GM21529 (cell line): ENCODE data around the gene RUNDC3A.

ENCODE experiments used
- ATAC-seq: cut with Tn5 transposase; IDR thresholded peaks from one replicate; pipeline ENCODE4 v1.9.1; 2021; ENCODE audit not compliant: unreplicated experiment

RUNDC3A gene

DNA sequence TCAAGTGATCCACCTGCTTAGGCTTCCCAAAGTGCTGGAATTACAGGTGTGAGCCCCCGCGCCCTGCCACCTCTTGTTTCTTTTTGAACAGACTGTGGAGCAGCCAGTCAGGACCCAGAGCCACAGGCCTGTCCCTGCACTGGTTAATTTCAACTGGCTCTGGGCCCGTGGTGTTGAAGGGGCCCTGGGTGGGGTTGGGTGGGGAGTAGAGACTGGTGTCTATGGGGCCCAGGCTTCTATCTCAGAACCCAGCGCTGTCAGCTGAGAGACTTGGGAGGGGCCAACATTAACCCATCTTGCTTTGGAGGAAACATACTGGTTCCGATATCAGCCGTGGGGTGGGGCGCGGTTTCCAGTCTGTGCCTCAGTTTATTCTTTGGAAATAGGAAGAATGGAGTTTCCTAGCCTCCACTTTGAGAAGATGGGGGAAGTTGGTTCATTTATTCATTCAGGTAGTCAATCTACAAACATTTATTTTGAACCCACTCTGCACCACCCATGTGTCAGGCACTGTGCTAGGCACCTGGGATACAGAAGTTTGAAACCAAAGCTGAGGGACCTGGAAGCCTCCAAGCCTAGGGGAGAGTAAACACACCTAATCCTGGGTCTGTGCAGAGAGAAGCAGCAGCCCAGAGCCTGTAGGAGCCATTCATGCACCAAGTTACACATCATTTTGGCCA lies 24.9 kb upstream of the RUNDC3A start:
- ATAC-seq: no peak

GRCh38 chr17:44284024-44284400 lies 24.4 kb upstream of the RUNDC3A start:
- no peak for ATAC-seq

GRCh38 chr17:44287651-44288050 lies 20.8 kb upstream of the RUNDC3A start:
- ATAC-seq: no peak

- no peak for ATAC-seq
Measured at GRCh38 chr17:44293509-44294226, 14.7 kb upstream of the RUNDC3A start.

DNA sequence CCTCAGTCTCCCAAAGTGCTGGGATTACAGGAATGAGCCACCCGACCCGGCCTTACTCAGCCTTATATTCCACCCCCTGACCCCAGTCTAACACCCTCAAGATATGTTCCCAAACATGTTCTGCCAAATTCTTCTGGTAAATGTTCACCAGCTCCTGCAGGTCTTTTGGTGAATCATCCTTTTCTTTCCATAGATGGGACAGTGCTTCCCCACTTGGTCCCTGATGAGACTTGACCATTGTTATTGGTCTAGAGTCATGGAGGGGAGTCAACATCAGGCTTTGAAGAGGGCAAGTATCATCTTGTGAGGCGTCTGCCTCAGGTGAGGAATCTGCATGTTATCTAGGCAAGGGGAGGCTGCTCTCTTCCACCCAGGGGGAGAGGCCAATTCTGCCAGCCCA lies 10.4 kb upstream of the RUNDC3A start:
- no peak for ATAC-seq

DNA sequence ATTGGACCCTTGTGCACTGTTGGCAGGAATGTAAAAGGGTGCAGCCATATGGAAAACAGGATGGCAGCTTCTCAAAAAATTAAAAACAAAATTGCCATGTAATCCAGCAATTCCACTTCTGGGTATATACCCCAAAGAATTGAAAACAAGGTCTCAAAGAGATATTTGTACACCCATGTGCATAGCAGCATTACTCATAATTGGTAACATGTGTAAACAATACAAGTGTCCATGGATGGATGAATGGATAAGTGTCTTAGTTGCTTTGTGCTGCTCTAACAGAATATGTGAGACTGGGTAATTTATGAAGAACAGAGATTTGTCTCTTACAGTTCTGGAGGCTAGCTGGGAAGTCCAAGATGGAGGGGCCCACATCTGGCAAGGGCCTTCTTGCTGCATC lies 3.8 kb upstream of the RUNDC3A start:
- ATAC-seq: no peak

DNA sequence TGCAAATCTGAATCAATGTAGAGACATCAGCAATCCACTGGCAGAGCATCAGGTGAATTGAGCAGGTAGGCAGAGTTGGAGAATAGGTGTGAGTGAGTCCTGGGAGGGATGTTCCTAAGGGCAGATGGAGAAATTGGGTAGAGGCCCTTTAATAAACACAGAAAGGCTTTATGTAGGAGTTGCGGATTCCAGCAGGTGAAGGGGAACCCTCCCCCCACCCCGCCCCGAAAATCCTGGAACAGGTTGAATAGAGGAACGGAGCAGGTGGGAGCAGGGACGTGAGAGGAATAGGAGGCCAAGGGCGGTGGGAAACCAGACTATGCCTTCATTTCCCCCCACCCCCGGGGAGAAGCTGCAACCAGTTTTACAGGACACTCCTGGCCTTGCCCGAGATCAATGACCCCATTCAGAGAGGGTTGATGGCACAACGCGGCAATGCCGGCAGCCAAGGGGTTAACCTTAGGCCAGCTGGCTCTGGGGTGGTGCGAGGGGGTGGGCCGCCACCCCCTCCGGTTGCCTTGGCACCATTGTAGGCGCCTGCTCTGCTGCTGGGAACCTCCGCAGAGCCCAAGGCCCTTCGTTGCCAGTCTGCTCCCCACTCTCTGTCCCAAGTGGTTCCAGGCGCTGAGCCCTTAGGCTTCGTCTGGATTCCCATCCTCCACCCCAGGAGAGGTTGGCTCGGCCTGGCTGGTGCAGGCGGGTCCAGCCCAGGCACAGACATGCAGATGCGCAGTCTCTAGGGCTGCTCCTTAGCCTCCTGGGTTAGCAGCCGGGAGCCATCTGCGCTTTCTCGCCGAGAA lies 814 bp upstream of the RUNDC3A start:
- ATAC-seq: no peak

GRCh38 chr17:44308865-44309264 lies 464 bp downstream of the RUNDC3A start:
- ATAC-seq: no peak

DNA sequence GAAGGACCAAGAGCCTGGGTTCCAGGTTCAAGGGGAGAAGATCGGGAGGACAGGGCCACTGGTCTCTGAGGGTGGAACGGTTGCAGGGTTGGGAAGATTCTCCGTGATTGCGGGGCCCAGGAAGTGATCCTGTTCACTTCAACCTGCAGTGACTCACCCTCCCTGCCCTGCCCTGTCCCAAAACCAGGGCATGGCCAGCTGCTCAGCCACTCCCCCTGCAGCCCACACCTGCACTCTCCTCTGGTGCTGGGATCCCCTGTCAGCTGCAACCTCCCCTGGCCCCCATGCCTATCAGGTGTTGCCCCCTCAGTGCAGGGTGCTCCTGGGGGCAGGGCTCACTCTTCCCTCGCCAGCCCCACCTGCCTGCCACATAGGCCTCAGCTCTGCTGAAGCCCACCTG lies 1.1 kb downstream of the RUNDC3A start:
- no peak for ATAC-seq

GRCh38 chr17:44310188-44310587 lies 1.8 kb downstream of the RUNDC3A start:
- ATAC-seq: no peak

DNA sequence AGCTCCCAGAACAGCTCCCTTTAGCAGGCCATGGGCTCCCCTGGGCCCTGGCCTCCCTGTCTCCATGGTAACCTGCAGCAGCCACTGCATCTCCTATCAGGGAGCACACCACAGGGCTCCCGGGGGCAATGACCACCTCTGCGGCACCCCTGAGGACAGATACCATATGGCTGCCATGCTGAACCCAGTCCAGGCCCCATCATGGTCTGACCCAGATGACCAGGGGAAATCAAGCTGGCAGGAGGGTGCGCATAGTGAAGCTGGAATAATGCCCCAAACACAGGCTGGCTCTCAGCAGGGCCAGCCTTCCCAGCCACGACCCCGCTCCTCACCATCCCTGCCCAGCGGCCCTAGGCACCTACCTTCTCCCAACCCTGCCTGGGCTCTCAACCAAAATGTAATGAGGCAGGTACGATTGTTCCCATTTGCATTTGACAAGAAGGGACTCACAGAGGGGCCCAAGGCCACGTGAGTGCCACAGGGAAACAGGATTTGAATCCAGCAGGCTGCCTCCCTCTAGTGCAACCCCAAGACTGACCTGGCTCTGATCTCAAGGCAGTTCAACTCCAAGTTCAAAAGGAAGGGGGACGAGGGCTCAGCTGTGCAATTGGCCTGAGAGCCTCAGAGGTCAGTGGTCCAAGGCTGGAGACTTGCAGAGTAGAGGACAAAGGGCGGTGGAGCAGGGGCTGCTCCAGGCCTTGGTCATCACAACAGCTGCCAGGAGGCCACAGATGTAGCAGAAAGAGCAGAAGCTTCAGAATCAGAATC lies 2.4 kb downstream of the RUNDC3A start:
- ATAC-seq: no peak

GRCh38 chr17:44311562-44312181 lies 3.3 kb downstream of the RUNDC3A start:
- no peak for ATAC-seq

DNA sequence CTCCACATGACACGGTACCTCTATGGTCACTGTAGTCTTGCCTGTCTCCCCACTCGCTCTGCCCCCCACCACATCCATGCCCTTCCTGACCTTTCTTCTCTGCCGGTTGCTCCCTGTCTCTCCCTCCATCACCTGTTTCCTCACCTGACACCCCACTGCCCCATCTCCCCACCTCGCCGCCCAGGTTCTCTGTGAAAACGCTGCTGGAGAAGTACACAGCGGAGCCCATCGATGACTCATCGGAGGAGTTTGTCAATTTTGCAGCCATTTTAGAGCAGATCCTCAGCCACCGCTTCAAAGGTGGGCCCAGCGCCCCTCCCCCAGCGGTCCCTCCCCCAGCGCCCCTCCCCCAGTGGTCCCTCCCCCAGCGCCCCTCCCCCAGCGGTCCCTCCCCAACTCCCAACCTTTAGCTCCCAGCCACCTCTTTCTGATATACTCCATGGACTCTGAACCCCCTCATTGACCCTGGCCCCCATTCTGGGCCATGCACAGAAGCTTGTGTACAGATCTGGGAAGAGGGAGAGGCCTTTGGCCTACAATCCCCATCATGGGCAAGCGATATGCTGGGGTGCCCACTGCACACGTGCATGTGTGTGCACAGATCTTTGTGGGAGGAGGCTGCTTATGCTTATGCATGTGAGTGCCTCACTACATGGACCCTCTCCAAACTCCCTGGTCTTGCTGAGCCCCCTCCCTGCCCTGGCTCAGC lies 4.1 kb downstream of the RUNDC3A start:
- ATAC-seq: no peak

- no peak for ATAC-seq
Measured at GRCh38 chr17:44314031-44314430, 5.6 kb downstream of the RUNDC3A start.

DNA sequence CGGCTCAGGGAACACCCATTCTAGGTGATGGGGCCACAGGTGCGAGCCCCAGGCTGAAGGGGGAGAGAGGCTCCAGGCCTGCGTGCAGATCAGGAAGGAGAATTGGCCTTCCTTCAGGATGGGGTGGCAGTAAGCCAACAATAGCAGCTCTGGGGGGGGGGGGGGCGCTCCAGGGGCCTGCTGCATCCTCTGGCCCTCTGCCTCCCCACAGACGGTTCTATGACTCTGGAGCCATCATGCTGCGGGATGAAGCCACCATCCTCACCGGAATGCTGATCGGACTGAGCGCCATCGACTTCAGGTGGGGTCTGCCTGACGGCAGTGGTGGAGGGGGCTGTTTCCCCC lies 6.1 kb downstream of the RUNDC3A start:
- ATAC-seq: no peak

DNA sequence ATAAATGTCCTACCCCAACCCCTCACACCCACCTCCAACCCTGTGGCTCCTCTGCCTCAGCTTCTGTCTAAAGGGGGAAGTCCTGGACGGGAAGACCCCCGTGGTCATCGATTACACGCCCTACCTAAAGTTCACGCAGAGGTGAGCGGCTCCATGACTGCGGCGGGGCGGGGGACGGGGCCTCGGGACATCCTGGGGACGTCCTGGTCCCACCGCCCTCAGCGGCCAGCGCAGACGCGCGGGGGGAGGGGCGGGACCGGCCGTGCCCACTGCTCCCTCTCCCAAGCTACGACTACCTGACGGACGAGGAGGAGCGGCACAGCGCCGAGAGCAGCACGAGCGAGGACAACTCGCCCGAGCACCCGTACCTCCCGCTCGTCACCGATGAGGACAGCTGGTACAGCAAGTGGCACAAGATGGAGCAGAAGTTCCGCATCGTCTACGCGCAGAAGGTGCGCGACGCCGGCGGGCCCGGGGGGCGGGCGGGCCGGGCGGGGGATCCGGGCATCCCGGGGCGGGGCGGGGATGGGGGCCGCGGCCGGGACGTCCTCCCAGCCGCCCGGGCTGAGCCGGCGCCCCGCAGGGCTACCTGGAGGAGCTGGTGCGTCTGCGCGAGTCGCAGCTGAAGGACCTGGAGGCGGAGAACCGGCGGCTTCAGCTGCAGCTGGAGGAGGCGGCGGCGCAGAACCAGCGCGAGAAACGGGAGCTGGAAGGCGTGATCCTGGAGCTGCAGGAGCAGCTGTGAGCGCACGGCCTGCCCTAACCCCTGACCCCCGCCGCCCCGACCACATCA lies 6.7 kb downstream of the RUNDC3A start:
- no peak for ATAC-seq

DNA sequence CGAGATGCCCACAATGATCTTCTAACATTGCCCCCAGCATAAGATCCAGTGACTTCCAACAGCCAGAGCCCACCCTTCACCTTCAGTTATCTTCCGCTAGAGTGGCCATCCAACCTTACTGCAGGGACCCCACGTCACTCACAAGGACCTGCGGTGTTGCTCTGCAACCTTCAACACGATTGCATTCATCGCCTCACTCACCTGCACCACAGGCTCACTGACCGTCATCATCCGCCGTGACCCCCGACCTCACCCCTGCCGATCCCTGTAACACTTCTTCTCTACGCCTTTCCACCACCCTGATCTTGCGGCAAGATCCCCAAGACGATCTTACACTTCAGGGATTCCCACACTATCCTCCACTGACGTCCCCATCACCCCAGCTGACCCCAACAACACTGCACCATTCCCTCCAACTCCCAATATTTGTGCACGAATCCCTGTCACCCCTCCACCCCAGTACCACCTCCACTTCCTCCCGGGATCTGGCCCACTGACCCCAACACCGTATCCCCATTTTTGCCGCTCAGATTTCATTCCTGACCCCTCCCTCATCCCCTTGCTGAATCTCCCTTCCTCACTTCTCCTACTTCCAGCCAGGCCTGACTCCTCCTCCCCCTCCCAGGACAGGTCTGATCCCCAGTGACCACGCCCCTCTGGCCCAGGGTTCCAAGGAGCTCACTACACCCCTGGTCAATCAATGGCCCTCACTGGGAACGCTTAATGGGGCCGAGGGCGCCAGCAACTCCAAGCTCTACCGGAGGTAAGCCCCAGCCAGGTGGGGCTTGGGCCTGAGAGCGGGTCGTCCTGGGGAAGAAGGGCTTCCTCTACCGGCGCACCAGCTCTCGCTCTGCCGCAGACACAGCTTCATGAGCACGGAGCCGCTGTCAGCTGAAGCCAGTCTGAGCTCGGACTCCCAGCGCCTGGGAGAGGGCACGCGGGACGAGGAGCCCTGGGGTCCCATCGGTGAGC lies 7.6 kb downstream of the RUNDC3A start:
- ATAC-seq: no peak

GRCh38 chr17:44317545-44317944 lies 9.1 kb downstream of the RUNDC3A start:
- ATAC-seq: no peak
